A549 (cell line): Measurements from ENCODE around the gene PHAF1.

Experiments
- JUN ChIP-seq, 2 experiments: fragments of >200 bp; sonication (Bioruptor Twin); formaldehyde crosslinking; IDR thresholded peaks; 2 replicates in 1 of 2; 3 replicates in 1 of 2; pipeline ENCODE4 v1.6.1; 2016 to 2017
- JUNB ChIP-seq: fragments of >200 bp; sonication (Bioruptor Twin); formaldehyde crosslinking; IDR thresholded peaks from 2 replicates; pipeline ENCODE4 v1.6.1; 2016
- KDM1A ChIP-seq: fragments of 200-600 bp; sonication (generic); IDR thresholded peaks from 2 replicates; pipeline ENCODE4 v1.6.1; 2016; ENCODE audit warnings: low read depth, mild to moderate bottlenecking
- NFE2L2 ChIP-seq: fragments of 150-350 bp; conservative IDR thresholded peaks from 2 replicates; pipeline ENCODE4 v1.6.1; 2014; ENCODE audit warnings: low read length
- NR3C1 ChIP-seq: fragments of >200 bp; sonication (Bioruptor Twin); formaldehyde crosslinking; IDR thresholded peaks from 3 replicates; pipeline ENCODE4 v1.6.1; 2017
- PHF8 ChIP-seq: fragments of 200-600 bp; sonication (generic); IDR thresholded peaks from 2 replicates; pipeline ENCODE4 v1.6.1; 2016; ENCODE audit warnings: low read depth, mild to moderate bottlenecking, antibody characterized with exemption, moderate library complexity, borderline replicate concordance
- POLR2A ChIP-seq: IDR thresholded peaks from 2 replicates; pipeline ENCODE4 v1.6.1; 2012; ENCODE audit warnings: mild to moderate bottlenecking, low read length
- RCOR1 ChIP-seq: fragments of 150-350 bp; IDR thresholded peaks from 2 replicates; pipeline ENCODE4 v1.6.1; 2014; ENCODE audit warnings: antibody characterized with exemption, low read length, low read depth
- ZC3H11A ChIP-seq: fragments of 450-650 bp; IDR thresholded peaks from 2 replicates; pipeline ENCODE4 v1.6.1; 2014; ENCODE audit warnings: antibody characterized with exemption, mild to moderate bottlenecking
- TF ChIP-seq, protein P1 (sequence below): IDR thresholded peaks from 2 replicates; pipeline ENCODE4 v1.6.1; 2012
- TF ChIP-seq, protein P2 (sequence below): fragments of >200 bp; sonication (Bioruptor Twin); formaldehyde crosslinking; IDR thresholded peaks from 3 replicates; pipeline ENCODE4 v1.5.1; 2016
- TF ChIP-seq, protein P3 (sequence below): fragments of 250-450 bp; sonication (Bioruptor Pico); IDR thresholded peaks from 2 replicates; pipeline ENCODE4 v1.5.0; 2020; ENCODE audit warnings: low read depth, mild to moderate bottlenecking, moderate library complexity

GRCh38 chr16:67155295-67156142 is 45.8 kb downstream of the PHAF1 start:
- TF ChIP-seq, protein P1, sequence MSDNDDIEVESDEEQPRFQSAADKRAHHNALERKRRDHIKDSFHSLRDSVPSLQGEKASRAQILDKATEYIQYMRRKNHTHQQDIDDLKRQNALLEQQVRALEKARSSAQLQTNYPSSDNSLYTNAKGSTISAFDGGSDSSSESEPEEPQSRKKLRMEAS: no peak; the same call in 1 of the 2 replicates
- TF ChIP-seq, protein P2, sequence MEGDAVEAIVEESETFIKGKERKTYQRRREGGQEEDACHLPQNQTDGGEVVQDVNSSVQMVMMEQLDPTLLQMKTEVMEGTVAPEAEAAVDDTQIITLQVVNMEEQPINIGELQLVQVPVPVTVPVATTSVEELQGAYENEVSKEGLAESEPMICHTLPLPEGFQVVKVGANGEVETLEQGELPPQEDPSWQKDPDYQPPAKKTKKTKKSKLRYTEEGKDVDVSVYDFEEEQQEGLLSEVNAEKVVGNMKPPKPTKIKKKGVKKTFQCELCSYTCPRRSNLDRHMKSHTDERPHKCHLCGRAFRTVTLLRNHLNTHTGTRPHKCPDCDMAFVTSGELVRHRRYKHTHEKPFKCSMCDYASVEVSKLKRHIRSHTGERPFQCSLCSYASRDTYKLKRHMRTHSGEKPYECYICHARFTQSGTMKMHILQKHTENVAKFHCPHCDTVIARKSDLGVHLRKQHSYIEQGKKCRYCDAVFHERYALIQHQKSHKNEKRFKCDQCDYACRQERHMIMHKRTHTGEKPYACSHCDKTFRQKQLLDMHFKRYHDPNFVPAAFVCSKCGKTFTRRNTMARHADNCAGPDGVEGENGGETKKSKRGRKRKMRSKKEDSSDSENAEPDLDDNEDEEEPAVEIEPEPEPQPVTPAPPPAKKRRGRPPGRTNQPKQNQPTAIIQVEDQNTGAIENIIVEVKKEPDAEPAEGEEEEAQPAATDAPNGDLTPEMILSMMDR: peak; percentile 94
- TF ChIP-seq POLR2A (no peak), JUN (IDR thresholded peaks at IDR 0.05) (no peak), KDM1A (no peak), RCOR1 (no peak), NFE2L2 (no peak), PHF8 (no peak), NR3C1 (no peak), ZC3H11A (no peak), JUNB (no peak)
- TF ChIP-seq, protein P3, sequence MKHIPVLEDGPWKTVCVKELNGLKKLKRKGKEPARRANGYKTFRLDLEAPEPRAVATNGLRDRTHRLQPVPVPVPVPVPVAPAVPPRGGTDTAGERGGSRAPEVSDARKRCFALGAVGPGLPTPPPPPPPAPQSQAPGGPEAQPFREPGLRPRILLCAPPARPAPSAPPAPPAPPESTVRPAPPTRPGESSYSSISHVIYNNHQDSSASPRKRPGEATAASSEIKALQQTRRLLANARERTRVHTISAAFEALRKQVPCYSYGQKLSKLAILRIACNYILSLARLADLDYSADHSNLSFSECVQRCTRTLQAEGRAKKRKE (CRISPR knock-in tag): no peak
